HG03469 (cell line): ENCODE data around the gene C18orf32.
A peak's percentile ranks its signal among the peaks of the same experiment; 100 is the strongest.
"Not testable (repeated sequence)": the region's sequence is repeated elsewhere in the genome, so short reads cannot be mapped to it uniquely, and the experiment has no call there.

Source experiments
- ATAC-seq: cut with Tn5 transposase; IDR thresholded peaks from one replicate; pipeline ENCODE4 v1.9.1; 2021; ENCODE audit warnings: mild to moderate bottlenecking, moderate library complexity, moderate number of reproducible peaks; ENCODE audit not compliant: unreplicated experiment

C18orf32 gene

DNA sequence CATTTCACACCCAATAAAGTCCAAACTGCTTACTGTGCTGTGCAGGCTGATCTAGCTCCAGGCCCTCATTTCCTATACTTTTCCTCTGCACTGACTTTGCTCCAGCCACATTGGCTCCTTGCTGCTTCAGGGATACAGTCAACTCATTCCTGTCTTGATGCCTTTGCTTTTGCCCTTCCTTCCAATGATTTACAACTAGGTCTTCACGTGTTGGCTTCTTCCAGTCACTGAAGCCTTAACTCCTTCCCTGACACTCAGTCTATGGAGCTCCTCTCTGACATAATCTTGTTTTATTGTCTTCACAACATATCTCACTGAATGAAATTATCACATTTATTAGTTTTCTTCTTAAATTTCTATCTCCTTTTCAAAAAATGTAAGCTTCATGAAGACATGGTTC, 16.9 kb upstream of the C18orf32 start:
- no peak for ATAC-seq

DNA sequence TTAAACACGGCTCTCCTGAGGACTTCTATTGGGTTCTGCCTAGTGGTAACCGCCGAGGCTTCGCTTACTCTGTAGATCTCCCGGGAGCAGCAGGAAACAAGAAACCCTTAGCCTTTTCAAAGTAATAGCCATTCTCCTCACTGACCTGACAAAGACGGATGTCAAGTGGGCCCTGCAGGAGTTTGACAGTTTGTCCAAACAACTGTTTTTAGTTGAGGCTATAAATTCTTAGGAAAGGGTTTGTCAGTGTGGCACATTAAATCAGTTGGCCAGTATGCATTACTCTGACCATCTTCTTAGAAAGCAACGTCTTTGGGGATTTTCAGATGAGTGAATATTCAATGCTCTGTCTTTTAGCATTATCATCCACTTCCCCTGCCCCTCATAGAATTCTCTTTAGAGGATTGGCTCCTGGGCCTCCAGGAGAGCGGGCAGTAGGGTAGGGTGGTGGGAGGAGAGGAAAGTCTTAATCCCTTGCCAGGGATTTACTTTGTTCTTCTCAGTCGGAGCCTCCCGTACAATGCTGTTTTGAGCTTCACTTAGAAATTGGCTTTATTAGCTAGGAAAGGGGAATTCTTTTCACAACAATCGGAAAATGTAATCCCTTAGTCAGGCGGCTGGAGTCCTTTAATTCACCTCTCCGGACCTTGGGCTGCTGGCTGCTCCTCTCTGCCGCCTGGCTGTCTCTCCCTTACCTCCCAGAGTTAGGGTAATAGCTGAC, 13.3 kb upstream of the C18orf32 start:
- ATAC-seq: no peak

DNA sequence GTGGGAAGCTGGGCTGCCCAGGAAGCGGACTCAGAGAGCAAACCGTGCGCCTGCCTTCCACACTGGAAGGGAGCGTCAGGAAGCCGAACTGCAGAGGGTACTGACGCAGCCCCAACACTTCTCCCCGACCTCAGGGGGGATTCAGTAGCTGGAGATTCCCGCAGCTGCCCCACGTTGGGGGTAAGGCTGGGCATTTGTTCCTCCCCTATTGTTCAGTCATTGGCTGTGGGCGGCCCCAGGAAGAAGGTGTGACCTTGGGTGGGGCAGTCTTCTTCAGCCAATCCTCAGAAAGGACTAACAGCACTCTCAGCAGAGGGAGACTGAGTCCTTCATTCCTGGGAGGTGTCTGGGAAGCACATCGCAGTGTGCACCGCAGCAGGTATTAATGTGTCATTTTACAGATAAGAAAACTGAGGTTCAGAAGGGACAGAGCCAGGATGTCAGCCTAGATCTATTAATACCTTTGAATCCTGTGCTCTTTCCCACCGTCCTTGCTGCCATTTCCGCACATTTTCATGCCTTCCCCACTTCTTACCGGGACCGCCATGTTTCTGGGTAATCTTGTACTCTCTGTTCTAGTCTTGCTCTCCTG, 12.1 kb upstream of the C18orf32 start:
- ATAC-seq: no peak

DNA sequence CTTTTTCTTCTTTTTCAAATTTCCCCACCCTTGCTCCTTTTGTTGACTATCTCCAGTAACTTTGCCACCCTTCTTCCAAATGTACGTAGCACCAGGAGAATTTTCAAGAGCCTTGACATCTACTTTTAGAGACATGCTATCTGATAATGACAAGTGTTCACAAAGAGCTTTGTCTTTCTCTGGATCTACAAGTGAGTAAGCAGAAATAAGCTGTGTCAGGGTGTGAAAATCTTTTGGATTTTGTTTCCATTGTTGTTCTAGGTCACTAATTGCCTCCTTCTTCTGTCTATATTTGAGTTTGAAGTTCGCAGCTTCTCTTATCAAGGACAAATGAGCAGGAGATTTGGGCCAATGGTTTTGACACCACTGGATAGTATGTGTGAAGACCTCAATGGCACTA, 8.4 kb upstream of the C18orf32 start:
- ATAC-seq: no peak

DNA sequence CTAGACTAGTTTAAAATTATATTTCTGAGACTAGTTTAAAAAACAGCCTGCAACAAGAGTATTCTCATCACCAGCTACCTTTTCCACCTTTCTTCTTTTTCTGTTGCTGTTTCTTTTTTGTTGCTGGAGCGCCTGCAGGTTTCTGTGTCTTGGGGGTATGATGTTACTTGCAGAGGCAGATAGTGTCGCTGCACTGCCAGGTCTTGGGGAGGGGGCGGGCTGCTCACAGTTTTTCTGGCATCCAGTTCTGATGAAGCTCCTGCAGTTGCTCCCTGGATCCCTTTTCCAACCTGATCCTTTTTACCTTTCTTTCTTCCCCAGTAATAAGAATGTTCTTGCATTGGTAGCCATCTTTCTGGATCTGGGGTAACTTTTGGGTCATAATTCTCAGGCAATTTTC, 8.0 kb upstream of the C18orf32 start:
- ATAC-seq: no peak

DNA sequence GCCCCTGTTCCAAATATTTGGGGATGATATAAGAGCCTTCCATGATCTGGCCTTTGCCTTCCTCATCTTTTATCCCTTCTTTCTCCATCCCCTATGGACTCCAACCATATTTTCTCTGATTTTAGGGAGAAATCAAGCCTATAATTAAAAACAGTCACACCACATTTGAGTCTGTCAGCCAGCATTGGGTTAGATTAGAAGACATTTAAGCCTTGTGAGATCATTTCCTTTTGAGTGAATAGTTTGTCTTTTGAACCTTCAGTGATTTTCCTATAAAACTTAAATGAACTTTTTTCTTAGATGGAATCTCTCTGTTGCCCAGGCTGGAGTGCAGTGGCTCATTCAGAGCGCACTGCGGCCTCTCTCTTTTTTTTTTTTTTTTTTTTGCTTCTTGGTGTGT, 7.6 kb upstream of the C18orf32 start:
- ATAC-seq: no peak

DNA sequence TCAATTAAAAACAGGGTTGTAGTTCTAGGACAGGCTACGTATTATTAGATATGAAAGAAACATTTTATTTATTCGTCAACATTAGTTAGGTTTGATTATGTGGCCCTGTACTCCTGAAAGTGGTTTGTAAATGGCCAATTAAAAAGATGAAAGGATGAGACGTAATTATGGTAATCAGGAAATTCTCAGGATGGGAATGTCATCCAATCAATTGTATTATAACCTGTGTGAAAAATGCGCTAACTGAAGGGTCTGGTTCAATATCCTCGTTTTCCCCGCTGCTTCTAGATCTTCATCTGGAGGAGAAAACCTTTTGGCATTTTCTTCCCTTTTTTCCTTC, 5.6 kb upstream of the C18orf32 start:
- no peak for ATAC-seq

DNA sequence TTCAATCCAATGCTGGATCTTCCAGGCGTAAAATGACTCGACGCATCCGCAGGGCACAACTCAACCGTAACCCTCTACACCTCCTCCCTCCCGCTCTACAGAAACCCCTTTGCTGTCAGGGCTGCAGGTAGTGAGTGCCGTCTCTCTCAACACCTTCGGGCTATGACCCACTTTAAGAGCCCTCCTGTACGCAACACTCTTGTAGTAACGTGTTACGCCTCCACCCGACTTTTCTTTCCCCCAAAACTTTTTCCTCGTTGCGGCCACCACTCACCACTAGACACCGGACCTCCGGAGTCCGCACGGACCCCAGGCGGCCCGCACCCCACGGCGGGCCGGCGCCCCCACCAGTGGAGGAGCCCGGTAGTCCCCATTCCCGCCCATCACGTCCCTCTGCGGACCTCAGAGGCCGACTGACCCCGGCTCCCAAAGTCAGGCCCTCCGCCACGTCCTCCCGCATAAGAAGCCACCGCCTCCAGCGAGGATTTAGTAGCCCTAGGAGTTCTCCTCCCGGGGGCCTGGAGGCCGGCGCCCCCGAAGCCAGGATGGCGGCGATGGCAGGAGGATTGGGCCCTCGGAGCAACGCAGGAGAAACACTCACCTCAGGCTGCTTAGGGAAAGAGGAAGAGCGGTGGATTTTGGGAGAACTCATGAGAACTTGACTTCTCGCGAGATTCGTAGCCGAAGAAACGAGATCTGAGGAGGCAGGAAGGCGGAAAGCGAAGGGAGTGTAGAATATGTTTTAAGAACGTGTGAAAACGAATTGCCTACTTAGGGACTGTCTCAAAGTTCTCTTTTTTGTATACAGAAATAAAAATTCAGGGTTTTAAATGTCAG, 5.0 kb upstream of the C18orf32 start, which contains the start of gene RPL17:
Gene RPL17, minus strand, starts transcription at position 609 of the 837 bp plus-strand sequence.
- peak; percentile 69 for ATAC-seq

DNA sequence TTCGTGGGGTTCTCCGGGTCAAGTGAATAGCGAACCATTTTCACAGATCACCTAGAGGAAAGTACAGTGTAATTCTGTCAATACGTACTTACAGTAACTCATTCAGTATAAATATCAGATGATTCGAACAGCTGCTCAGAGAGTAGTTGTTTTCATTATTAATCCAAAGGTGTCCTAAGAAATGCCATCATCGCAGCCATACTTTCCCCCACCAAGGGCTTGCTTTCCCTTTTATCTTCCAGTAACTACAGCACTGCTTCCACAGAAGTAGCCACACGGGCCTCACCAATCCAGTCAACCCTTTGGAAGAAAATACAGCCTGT, 4.5 kb upstream of the C18orf32 start:
- no peak for ATAC-seq

DNA sequence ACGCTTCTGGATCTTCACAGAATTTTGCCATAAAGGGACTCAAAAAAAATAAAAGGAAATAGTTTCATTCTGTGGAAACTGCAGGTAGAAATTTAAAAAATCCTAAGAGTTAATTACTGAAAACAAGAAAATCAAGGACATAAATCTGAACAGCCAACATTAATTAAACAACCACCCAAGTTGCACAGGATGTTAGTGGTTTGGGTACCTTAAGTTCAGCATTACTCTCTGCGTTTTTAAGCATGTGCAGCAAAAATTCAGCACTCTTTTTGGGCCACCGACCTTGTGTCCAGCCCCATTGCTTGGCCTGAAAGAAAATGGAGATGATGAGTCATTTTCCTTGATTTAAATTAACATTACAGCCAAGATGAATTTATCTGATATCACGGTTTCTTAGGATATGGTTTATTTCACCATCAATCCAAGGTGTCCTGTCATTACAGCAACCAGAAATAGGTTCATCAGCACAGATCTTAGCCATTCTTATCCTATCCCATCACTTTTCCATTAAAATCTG, 3.3 kb upstream of the C18orf32 start:
- ATAC-seq: no peak

DNA sequence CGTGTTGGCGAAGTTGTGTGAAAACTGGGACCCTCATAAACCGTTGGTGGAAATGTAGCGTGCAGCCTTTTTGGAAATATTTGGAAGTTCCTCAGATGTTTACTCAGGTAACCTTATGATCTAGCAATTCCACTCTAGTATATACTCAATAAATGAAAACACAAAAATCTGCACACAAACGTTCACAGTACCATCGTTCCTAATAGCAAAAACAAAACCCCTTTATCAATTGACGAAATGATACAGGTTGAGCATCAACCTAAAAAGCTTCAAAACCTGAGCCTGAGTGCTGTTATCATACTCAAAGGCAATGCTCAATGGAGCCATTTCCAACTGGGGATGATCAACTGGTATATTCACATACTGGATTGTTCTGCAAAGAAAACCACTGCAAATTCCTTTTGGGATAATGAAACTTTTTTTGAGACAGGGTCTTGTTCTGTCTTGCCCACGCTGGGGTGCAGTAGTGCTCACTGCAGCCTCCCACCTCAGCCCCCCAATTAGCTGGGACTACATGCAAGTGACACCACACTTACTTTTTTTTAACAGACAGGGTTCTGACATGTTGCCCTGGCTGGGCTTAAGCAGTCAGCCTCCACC, 777 bp upstream of the C18orf32 start:
- ATAC-seq: no peak

DNA sequence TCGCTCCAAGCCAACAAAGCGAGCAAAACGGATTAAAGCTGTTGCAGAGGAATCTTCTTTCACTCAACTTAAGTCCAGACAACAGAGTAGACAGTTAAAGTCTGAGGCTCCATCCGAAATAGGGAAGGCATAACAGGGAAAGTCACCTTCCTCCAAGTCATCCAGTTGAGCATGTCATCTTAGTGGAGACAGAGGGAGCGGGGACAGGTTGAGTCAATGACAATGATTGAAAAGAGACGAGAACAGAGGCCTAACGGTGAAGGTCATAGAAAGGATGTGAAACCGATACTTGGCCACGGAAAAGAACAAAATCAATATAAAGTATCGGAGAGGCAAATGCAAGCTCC, 455 bp downstream of the C18orf32 start:
- ATAC-seq: peak; percentile 15

DNA sequence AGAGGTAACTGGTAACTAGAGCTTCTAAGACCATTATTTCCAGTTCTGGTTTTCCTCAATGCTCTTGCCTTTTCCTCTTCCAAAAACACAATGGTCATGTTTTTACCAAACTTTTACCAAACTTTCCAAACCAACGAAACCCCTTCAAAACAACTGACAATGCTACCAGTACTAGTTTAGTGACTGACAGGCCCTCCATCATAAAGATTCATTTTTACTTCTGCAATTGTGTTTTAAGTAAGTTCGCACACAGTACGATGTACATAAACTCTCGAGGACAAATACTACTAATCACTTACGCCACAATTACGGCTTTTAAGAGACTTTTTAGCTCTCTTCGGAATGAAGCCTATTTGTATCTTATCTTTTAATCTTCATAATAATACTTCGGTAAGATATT, 900 bp downstream of the C18orf32 start:
- ATAC-seq: no peak

DNA sequence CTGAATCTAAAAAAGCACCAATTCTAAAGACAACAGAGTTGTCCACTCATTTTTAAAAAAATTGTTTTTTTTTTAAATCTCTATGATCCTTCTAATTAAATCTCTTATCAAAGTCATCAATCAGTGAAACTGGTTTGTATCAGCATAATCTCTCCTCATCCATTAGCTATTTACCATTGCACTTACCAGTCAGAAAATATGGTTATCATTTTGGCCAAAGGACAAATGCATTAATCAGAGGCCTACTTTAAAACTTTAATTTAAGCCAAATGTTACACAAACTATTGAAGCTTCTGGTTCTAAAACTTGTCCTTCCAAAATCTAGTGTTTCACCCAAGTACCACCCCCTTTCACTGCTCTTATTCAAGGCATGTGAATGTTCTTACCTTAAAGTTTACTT, 3.8 kb downstream of the C18orf32 start:
- ATAC-seq: no peak

DNA sequence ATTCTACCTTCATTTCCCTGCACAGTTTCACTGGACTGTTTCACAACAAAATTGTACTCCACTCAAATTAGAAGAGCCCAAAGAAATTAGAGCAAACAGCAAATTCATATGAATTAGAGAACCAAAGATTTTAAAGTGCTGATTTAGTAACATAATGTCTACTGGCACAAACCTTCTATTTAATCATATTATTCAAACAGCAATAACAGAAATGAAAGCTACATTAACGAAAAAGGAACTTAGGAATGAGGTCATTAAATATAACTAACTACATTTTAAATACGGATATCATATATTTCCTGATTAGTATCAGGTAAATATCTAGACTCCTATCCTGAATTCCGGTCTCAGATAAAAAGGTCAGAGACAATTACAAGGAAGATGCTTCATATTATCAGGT, 5.1 kb downstream of the C18orf32 start:
- ATAC-seq: no peak

DNA sequence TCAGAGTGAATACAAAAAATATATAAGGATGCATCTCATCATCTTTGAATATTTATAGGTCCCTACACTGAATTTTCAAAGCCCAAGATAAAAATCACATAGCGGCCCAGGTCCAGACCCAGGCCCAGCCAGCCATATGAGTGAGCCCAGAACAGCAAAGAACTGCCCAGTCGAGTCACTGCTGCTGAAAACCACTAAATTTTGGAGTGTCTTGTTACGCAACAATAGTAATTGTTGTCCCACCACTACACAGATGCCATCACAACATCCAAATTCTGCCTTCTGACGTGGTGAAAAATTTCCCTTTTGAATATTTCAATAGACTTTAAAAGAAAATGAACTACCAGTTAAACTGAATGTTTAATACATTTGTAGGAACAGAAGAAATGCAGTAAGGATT, 5.7 kb downstream of the C18orf32 start:
- ATAC-seq: no peak

DNA sequence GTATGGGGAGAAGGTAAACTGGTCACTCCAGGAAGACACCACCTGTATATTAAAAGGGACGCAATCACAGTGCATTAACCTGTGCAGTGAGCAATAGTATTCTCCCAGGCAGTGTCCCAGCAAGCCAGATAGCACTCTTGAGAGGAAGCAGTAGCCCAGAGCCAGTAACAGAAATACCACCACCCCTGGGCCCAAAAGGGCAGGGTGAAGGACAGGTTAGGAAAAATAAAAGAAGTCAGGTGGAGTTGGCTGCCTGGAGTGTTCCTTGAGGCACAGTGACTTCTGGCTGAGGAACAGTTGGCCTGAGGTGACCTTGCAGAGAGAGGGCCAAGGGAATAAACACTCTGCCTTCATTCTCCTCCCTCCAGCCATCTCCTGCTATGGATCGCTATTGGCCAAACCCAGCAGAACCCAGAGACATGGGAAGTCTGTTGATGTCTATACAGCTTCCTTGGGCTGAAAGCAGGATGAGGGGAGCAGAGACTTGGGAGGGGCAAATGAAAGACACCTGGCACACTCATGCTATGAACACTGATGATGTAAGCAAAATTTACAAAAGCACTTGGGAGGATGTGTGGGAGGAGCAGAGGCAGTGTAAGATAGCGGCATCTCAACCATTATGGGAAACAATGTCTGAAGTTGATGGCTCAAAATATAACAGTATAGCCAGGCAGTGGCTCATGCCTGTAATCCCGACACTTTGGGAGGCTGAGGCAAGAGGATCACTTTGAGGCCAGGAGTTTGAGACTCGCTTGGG, 7.5 kb downstream of the C18orf32 start:
- ATAC-seq: no peak

DNA sequence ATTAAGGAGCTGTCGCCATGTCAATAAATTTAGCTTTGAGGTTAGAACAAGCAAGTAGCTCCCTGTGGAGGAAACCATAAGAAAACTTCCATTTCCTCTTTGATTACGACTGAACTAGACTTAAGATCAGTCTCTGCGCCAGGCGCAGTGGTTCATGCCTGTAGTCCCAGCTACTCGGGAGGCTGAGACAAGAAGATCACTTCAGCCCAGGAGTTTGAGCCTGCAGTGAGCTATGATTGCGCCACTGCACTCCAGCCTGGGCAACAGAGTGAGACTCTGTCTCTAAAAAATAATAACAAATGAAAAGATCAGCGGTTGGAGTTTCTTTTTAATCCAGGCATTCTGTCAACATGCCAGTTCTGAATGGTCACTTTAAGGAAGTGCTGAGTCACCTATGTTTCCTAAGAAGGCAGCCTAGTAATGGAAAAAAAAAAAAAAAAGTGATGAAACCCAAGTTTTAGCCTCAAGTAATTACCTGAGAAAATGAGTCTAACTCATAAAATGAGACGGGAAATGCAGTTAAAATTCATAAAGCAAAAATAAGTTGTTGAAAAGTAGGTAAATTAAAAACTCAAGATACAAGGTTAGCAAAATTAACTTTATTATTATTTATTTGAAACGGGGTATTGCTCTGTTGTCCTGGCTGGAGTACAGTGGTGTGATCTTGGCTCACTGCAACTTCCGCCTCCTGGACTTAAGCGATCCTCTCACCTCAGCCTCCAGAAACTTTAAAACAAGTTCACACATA, 10.2 kb downstream of the C18orf32 start:
- no peak for ATAC-seq

DNA sequence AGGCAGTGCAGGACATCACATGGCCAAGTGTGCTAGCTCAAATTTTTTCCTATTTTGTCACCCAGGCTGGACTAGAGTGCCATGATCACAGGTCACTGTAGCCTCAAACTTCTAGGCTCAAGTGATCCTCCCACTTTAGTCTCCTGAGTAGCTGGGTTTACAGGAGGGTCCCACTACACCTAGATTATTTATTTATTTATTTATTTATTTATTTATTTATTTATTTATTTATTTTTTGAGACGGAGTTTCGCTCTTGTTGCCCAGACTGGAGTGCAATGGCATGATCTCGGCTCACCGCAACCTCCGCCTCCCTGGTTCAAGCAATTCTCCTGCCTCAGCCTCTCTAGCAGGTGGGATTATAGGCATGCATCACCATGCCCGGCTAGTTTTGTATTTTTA, 12.1 kb downstream of the C18orf32 start:
- ATAC-seq: not testable (repeated sequence)

DNA sequence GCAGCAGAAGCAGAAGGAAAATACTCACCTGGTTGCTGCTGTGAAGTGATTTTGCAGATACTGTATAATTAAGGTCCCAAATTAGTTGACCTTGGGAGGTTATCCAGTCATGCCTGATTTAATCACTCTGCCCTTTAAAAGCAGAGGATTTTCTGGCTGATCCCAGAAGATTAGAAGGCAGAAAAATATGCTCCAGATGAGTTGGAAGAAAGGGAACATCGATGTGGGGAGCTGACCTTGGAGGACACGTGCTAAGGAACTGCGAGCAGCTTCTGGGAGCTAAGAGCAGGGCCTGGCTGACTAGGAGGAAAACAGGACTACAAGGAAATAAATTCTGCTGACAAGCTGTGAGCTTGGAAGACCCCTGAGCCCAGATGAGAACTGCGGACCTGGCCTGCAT, 13.3 kb downstream of the C18orf32 start:
- no peak for ATAC-seq
